OCI-LY3 (cell line): ENCODE data around the gene INPP5E.

Experiments
- H2AFZ ChIP-seq: fragments of 200-600, 300-600 bp; shearing (Covaris generic); 2 replicates; pipeline ENCODE4 v1.6.0; 2014; ENCODE audit warnings: antibody characterized with exemption, low read depth, low read length
- H3K27ac ChIP-seq: fragments of 200-600, 300-600 bp; sonication (generic); 2 replicates; pipeline ENCODE4 v1.5.1; 2014; ENCODE audit warnings: mild to moderate bottlenecking, low read length, moderate library complexity, mixed read lengths
- H3K27me3 ChIP-seq: fragments of 200-600, 300-600 bp; sonication (generic); 2 replicates; pipeline ENCODE4 v1.6.1; 2014; ENCODE audit warnings: low read depth, low read length, mixed read lengths
- H3K36me3 ChIP-seq: fragments of 200-600, 300-600 bp; sonication (generic); replicated peaks from 2 replicates; pipeline ENCODE3; 2014; ENCODE audit warnings: low read depth, low read length, mixed read lengths
- H3K4me1 ChIP-seq: fragments of 300-600, 200-600 bp; sonication (generic); 2 replicates; pipeline ENCODE4 v1.6.1; 2014; ENCODE audit warnings: low read length, mixed read lengths
- H3K4me2 ChIP-seq: fragments of 200-600, 300-600 bp; sonication (generic); 2 replicates; pipeline ENCODE4 v1.6.1; 2014; ENCODE audit warnings: low read length, mixed read lengths
- H3K4me3 ChIP-seq: fragments of 300-600, 200-600 bp; sonication (generic); 2 replicates; pipeline ENCODE4 v1.5.1; 2014; ENCODE audit warnings: antibody characterized with exemption, mild to moderate bottlenecking, low read length, moderate library complexity
- H3K79me2 ChIP-seq: fragments of 300-600, 200-600 bp; shearing (Covaris generic); 2 replicates; pipeline ENCODE4 v1.6.1; 2014; ENCODE audit warnings: mild to moderate bottlenecking, low read length, mixed read lengths
- H3K9ac ChIP-seq: fragments of 300-600, 200-600 bp; shearing (Covaris generic); 2 replicates; pipeline ENCODE4 v1.6.0; 2014; ENCODE audit warnings: mild to moderate bottlenecking, low read length, moderate library complexity
- H3K9me3 ChIP-seq: fragments of 200-600, 300-600 bp; shearing (Covaris generic); 2 replicates; pipeline ENCODE4 v1.6.1; 2014; ENCODE audit warnings: low read length, mixed read lengths; ENCODE audit not compliant: insufficient read depth
- H4K20me1 ChIP-seq: fragments of 200-600, 300-600 bp; sonication (generic); 2 replicates; pipeline ENCODE4 v1.6.1; 2016; ENCODE audit warnings: low read length, mixed read lengths; ENCODE audit not compliant: insufficient read depth
- EZH2phosphoT487 ChIP-seq: fragments of 200-600 bp; shearing (Covaris generic); IDR thresholded peaks from 2 replicates; pipeline ENCODE4 v1.6.1; 2018; ENCODE audit warnings: antibody characterized with exemption, mixed run types, low read depth
- TF ChIP-seq, protein P1 (sequence below): fragments of 200-600, 300-600 bp; sonication (generic); IDR thresholded peaks from 2 replicates; pipeline ENCODE4 v1.5.1; 2014; ENCODE audit warnings: antibody characterized with exemption, low read length, low read depth

The INPP5E gene

DNA sequence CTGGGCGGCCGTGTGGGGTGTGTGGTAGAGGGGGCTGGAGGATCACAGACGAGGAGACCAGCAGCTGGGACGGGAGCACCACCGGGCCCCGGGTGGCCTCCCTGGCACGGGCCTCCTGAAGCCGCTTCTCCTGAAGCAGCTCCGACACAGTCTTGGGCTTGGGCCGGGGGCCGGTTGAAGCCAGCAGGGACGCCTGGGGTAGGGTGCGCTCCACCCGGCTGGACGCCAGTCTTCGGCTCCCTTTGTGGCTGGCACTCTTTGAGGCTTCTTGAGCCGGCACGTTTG is 60.7 kb downstream of the INPP5E start:
- H3K79me2 ChIP-seq: no peaks in the 10 kb centered on the region
- no peak overlapping the region for H2AFZ ChIP-seq
- no peak overlapping the region for H3K4me2 ChIP-seq
- H3K9me3 ChIP-seq: no peaks in the 10 kb centered on the region
- TF ChIP-seq, protein P1, sequence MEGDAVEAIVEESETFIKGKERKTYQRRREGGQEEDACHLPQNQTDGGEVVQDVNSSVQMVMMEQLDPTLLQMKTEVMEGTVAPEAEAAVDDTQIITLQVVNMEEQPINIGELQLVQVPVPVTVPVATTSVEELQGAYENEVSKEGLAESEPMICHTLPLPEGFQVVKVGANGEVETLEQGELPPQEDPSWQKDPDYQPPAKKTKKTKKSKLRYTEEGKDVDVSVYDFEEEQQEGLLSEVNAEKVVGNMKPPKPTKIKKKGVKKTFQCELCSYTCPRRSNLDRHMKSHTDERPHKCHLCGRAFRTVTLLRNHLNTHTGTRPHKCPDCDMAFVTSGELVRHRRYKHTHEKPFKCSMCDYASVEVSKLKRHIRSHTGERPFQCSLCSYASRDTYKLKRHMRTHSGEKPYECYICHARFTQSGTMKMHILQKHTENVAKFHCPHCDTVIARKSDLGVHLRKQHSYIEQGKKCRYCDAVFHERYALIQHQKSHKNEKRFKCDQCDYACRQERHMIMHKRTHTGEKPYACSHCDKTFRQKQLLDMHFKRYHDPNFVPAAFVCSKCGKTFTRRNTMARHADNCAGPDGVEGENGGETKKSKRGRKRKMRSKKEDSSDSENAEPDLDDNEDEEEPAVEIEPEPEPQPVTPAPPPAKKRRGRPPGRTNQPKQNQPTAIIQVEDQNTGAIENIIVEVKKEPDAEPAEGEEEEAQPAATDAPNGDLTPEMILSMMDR: no peak
- no peak for TF ChIP-seq EZH2phosphoT487
- H3K4me1 ChIP-seq: no peaks in the 10 kb centered on the region
- no peaks in the 10 kb centered on the region for H3K27me3 ChIP-seq
- H3K9ac ChIP-seq: no peak overlapping the region
- no peak overlapping the region for H3K4me3 ChIP-seq
- peaks cover 16% of the 10 kb centered on the region for H3K36me3 ChIP-seq
- no peak overlapping the region for H3K27ac ChIP-seq
- H4K20me1 ChIP-seq: no peaks in the 10 kb centered on the region
